ENCODE measurements around the gene MARCO. TPM values are rescaled to one million over a fixed set of nuclear protein-coding genes. Genes with fewer than 3 reads are reported as not detected.

Gene MARCO
- total and polyA plus RNA-seq, 2 of the 8 experiments (the other 6 are each of a cell fraction or from before 2014, with no cell fraction given), result not detected

GRCh38 chr2:118914721-118915453, 27.1 kb upstream of the MARCO start:
- no peak for FAIRE-seq
- Histone ChIP-seq H3K4me3 (ENCODE audit: extremely low read depth in 1 of 4, insufficient read depth in 2 of 4, low read depth in 3 of 4, low read length in 4 of 4) (no peak overlapping the region), H2BK5ac (ENCODE audit: low read depth, low read length) (no peak overlapping the region), H2BK15ac (ENCODE audit: low read length) (no peak overlapping the region), H3K4me1 (replicated peaks in 1 of 4; ENCODE audit: control insufficient read depth in 3 of 4, insufficient read depth in 4 of 4, low read length in 3 of 4) (no peaks in the 10 kb centered on the region), H4K20me1 (replicated peaks in 1 of 2; ENCODE audit: control insufficient read depth in 1 of 2, insufficient read depth in 2 of 2, low read length in 2 of 2) (no peaks in the 10 kb centered on the region), H3K4ac (replicated peaks; ENCODE audit: insufficient read length, low read depth, low read length) (no peak overlapping the region), H3K79me2 (ENCODE audit: control insufficient read depth in 1 of 2, insufficient read depth in 2 of 2, low read length in 2 of 2) (no peaks in the 10 kb centered on the region), H2BK20ac (ENCODE audit: low read length) (no peak overlapping the region), H3K18ac (ENCODE audit: extremely low read depth, low read length) (no peak overlapping the region), H2AFZ (ENCODE audit: low read length) (no peak overlapping the region), H3K27me3 (replicated peaks in 1 of 4; ENCODE audit: control insufficient read depth in 3 of 4, extremely low read depth in 1 of 4, insufficient read depth in 3 of 4, low read length in 3 of 4) (peaks cover 0 to under 1% (median 0%) of the 10 kb centered on the region in 4 experiments; a peak in 1 of 7 replicates), H3K4me2 (ENCODE audit: insufficient read depth in 1 of 2, low read depth in 2 of 2, low read length in 2 of 2) (no peak overlapping the region), H3K14ac (ENCODE audit: insufficient read length) (no peak overlapping the region), H4K91ac (replicated peaks; ENCODE audit: insufficient read length, low read length) (no peak overlapping the region), H3K27ac (ENCODE audit: low read depth, low read length) (no peak overlapping the region), H4K8ac (ENCODE audit: extremely low read depth, insufficient read depth, low read length) (no peak overlapping the region), H3K9me3 (ENCODE audit: insufficient read depth in 2 of 2, low read depth in 1 of 2, low read length in 1 of 2) (no peaks in the 10 kb centered on the region), H3K9ac (replicated peaks in 1 of 4; ENCODE audit: extremely low read depth in 1 of 4, low read depth in 3 of 4, low read length in 3 of 4) (no peak overlapping the region), H4K5ac (ENCODE audit: insufficient read length, low read depth, low read length) (no peak overlapping the region), H2BK120ac (replicated peaks; ENCODE audit: low read depth, low read length) (no peak overlapping the region), H3K23ac (ENCODE audit: insufficient read length) (no peak overlapping the region), H3K36me3 (ENCODE audit: control insufficient read depth in 2 of 4, insufficient read depth in 4 of 4, low read length in 3 of 4) (no peaks in the 10 kb centered on the region), H3K23me2 (ENCODE audit: low read depth, low read length) (no peaks in the 10 kb centered on the region), H2AK5ac (ENCODE audit: low read depth, low read length) (no peak overlapping the region), H2BK12ac (ENCODE audit: low read depth, low read length) (no peak overlapping the region), H3K56ac (replicated peaks; ENCODE audit: insufficient read length, low read depth, low read length) (no peak overlapping the region), H3K79me1 (ENCODE audit: low read depth, low read length) (no peaks in the 10 kb centered on the region)
- DNase-seq (ENCODE audit: low read depth in 1 of 2, low spot score in 2 of 2), result no peak
- CTCF ChIA-PET (ENCODE audit: partially characterized antibody), result interaction anchor here (0.6 to 2.9 kb wide), 6 partner anchors 11 to 1766 kb away, joined by 3 to 13 read pairs (median 4); no protein-coding TSS in a partner anchor
- POLR2A ChIA-PET (ENCODE audit: partially characterized antibody), result no interaction called here
- 89% methylated on average over 9 of the region's 9 CpGs; no CpG with 5 or more reads in 1 of the 2 experiments for WGBS, 2 experiments (ENCODE audit: extremely low coverage in 1 of 2, insufficient coverage in 1 of 2, insufficient read length in 1 of 2, insufficient replicate concordance in 2 of 2, low coverage in 1 of 2, low lambda C conversion rate in 2 of 2, missing lambda C conversion rate in 1 of 2)
- TF ChIP-seq RXRA (IDR thresholded peaks at IDR 0.05; ENCODE audit: insufficient read depth, low read depth, low read length), result no peak
- TF ChIP-seq TAF7 (optimal IDR thresholded peaks at IDR 0.05; ENCODE audit: borderline replicate concordance, low read depth, low read length), result no peak
- TF ChIP-seq JUN (IDR thresholded peaks at IDR 0.05; ENCODE audit: low read depth, low read length), result no peak
- TF ChIP-seq POLR2AphosphoS5 (IDR thresholded peaks at IDR 0.05; ENCODE audit: low read depth, low read length), result no peak
- no peak for TF ChIP-seq BCL11A (IDR thresholded peaks at IDR 0.05; ENCODE audit: low read depth in 2 of 2, low read length in 2 of 2)
- TF ChIP-seq NRF1 (IDR thresholded peaks at IDR 0.05; ENCODE audit: low read depth, low read length), result no peak
- TF ChIP-seq SUZ12 (IDR thresholded peaks at IDR 0.05; ENCODE audit: low read length), result no peak
- no peak for TF ChIP-seq CHD1 (IDR thresholded peaks at IDR 0.05; ENCODE audit: low read depth, low read length)
- no peak for TF ChIP-seq EGR1 (IDR thresholded peaks at IDR 0.05; ENCODE audit: borderline replicate concordance, low read depth, low read length)
- no peak for TF ChIP-seq HDAC6 (IDR thresholded peaks at IDR 0.05; ENCODE audit: low read depth, low read length)
- no peak for TF ChIP-seq CREB1 (IDR thresholded peaks at IDR 0.05)

Data from H1 (cell line).